Measurements from ENCODE around the gene UNC79. TPM values are rescaled to one million over a fixed set of nuclear protein-coding genes. Genes with fewer than 3 reads are reported as not detected.
"Not testable (repeated sequence)": the region's sequence is repeated elsewhere in the genome, so short reads cannot be mapped to it uniquely, and the experiment has no call there.

Gene UNC79
- total RNA-seq, 1 donor from 2014 or later, result 0.10 TPM

DNA sequence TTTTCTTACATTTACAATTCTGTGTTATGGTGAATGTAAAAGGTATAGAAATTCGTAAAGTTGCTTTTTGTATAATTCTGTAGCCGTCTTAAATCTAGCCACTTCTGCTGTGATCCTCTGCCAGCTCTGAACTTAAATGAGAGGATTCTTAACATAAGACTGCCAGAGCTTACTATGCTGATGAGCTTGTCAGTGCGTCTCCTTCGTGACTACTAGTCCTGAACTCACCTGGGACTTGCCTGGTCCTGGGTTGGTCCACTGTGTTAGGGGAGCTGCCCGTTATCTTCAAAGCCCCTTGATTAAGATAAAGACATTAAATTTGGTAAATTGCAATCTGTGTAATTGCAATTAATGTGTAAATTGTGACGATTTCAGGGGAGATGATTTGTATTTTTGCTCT, 44.7 kb downstream of the UNC79 start:
- TF ChIP-seq, protein P1, sequence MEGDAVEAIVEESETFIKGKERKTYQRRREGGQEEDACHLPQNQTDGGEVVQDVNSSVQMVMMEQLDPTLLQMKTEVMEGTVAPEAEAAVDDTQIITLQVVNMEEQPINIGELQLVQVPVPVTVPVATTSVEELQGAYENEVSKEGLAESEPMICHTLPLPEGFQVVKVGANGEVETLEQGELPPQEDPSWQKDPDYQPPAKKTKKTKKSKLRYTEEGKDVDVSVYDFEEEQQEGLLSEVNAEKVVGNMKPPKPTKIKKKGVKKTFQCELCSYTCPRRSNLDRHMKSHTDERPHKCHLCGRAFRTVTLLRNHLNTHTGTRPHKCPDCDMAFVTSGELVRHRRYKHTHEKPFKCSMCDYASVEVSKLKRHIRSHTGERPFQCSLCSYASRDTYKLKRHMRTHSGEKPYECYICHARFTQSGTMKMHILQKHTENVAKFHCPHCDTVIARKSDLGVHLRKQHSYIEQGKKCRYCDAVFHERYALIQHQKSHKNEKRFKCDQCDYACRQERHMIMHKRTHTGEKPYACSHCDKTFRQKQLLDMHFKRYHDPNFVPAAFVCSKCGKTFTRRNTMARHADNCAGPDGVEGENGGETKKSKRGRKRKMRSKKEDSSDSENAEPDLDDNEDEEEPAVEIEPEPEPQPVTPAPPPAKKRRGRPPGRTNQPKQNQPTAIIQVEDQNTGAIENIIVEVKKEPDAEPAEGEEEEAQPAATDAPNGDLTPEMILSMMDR (IDR thresholded peaks at IDR 0.05), result no peak
- no peak overlapping the region for H3K4me3 Mint-ChIP-seq (ENCODE audit: unreplicated experiment)
- no peak for DNase-seq (ENCODE audit: low spot score)
- peaks cover 9% of the 10 kb centered on the region for H3K27me3 Mint-ChIP-seq (ENCODE audit: low read depth)
- no peak overlapping the region for H3K27ac Mint-ChIP-seq (ENCODE audit: unreplicated experiment)
- H3K9me3 Mint-ChIP-seq (ENCODE audit: low read depth), result no peaks in the 10 kb centered on the region
- no peaks in the 10 kb centered on the region for H3K36me3 Mint-ChIP-seq (ENCODE audit: low read depth)
- H3K4me1 Mint-ChIP-seq (ENCODE audit: low read depth), result no peaks in the 10 kb centered on the region

DNA sequence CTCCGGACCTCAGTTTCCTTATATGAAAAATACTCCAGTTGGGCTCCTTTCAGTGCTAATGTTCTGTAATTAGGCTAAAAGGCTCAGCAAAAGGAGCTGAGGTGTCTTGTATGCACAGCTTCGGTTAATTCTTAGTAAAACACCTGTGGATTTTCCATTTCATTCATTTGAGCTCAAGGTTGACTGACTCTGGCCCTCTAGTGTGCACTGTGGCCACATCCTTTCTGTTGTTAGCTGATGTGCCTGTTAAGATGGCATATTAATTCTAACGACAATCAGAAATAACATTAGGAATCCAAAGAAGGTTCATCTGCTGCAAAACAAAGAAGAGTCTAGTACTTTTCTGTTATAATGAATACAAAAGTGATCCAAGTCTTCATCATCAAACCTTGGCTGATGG, 45.6 kb downstream of the UNC79 start:
- H3K4me3 Mint-ChIP-seq (ENCODE audit: unreplicated experiment), result no peak overlapping the region
- no peaks in the 10 kb centered on the region for H3K36me3 Mint-ChIP-seq (ENCODE audit: low read depth)
- no peak overlapping the region for H3K27ac Mint-ChIP-seq (ENCODE audit: unreplicated experiment)
- no peaks in the 10 kb centered on the region for H3K4me1 Mint-ChIP-seq (ENCODE audit: low read depth)
- H3K27me3 Mint-ChIP-seq (ENCODE audit: low read depth), result peaks cover 9% of the 10 kb centered on the region
- DNase-seq (ENCODE audit: low spot score), result no peak
- H3K9me3 Mint-ChIP-seq (ENCODE audit: low read depth), result no peaks in the 10 kb centered on the region
- TF ChIP-seq, protein P1 (IDR thresholded peaks at IDR 0.05), result no peak

DNA sequence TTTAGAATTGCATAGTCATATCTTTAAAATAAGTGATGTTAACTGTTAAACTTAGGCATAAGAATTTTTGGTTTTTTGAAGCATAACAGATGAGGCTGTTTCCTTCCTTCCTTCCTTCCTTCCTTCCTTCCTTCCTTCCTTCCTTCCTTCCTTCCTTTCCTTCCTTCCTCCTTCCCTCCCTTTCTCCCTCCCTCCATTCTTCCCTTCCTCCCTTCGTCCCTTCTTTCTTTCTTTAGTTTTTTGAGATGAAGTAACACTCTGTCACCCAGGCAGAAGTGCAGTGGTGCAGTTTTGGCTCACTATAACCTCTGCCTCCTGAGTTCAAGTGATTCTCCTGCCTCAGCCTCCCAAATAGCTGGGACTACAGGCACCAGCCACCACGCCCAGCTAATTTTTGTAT, 48.3 kb downstream of the UNC79 start:
- not testable (repeated sequence) for H3K27me3 Mint-ChIP-seq (ENCODE audit: low read depth); H3K27ac Mint-ChIP-seq (ENCODE audit: unreplicated experiment); H3K9me3 Mint-ChIP-seq (ENCODE audit: low read depth); DNase-seq (ENCODE audit: low spot score); H3K4me1 Mint-ChIP-seq (ENCODE audit: low read depth); H3K36me3 Mint-ChIP-seq (ENCODE audit: low read depth); H3K4me3 Mint-ChIP-seq (ENCODE audit: unreplicated experiment)

DNA sequence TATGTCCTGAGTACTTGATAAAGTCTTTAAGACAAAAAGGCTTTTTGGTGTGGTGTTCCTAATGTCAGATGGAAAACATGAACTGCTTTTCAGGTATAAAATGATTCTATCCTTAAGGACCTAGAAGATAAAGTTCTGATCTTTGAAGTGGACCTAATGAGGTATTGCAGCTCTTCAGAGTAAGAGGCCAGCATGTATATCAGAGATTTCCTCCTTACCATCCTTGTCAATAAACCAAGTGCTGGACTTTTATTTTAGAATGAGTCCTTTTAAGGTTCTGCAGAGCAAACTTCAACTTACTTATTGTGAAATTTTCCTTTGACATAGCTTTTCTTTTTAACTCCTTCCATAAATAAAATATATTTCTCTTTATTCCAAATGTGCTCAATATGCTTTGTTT, 50.1 kb downstream of the UNC79 start:
- Mint-ChIP-seq H3K27me3 (ENCODE audit: low read depth) (peaks cover 1% of the 10 kb centered on the region), H3K27ac (ENCODE audit: unreplicated experiment) (no peak overlapping the region), H3K4me3 (ENCODE audit: unreplicated experiment) (no peak overlapping the region), H3K36me3 (ENCODE audit: low read depth) (no peaks in the 10 kb centered on the region), H3K9me3 (ENCODE audit: low read depth) (no peaks in the 10 kb centered on the region), H3K4me1 (ENCODE audit: low read depth) (no peaks in the 10 kb centered on the region)
- no peak for DNase-seq (ENCODE audit: low spot score)
- TF ChIP-seq, protein P1 (IDR thresholded peaks at IDR 0.05), result no peak

DNA sequence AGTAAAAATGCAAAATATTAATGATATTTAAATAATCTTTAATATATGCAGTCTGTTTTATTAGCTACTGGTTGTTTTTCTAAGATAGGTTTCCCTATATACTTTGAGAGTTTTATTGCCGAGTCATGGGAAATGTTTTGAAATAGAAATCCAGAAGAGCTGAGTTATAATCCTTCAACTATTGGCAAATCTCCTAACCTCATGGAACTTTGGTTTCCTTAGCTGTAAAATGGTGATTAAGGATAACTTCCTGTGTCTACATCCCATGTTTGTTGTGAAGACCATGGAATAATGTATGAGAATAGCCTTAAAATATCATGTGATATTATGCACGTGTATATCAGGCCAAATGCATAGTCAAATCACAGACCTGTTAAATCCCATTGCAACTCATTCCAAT, 51.0 kb downstream of the UNC79 start:
- Mint-ChIP-seq H3K4me1 (ENCODE audit: low read depth) (no peaks in the 10 kb centered on the region), H3K4me3 (ENCODE audit: unreplicated experiment) (no peak overlapping the region), H3K9me3 (ENCODE audit: low read depth) (no peaks in the 10 kb centered on the region), H3K27ac (ENCODE audit: unreplicated experiment) (no peak overlapping the region), H3K36me3 (ENCODE audit: low read depth) (no peaks in the 10 kb centered on the region), H3K27me3 (ENCODE audit: low read depth) (peaks cover 1% of the 10 kb centered on the region)
- TF ChIP-seq, protein P1 (IDR thresholded peaks at IDR 0.05), result no peak
- DNase-seq (ENCODE audit: low spot score), result no peak

DNA sequence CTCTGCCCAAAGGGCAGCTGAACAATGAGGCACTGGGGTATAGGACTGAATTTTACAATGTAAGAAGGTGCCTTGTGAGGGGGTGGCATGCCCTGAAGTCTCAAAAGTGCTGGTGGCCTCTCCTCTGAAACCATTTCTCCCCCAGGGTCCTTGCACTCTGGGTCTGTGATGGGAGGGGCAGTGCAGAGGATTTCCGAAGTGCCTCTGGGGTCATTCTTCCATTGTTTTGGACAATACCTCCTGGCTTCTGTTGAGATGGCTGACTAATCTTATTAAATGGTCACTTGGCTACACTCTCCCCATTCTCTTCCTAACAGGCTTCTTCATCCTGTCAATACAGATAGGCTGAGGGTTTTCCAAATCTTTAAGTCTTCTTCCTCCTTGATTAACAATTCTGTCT, 59.3 kb downstream of the UNC79 start:
- Mint-ChIP-seq H3K9me3 (ENCODE audit: low read depth) (no peaks in the 10 kb centered on the region), H3K27ac (ENCODE audit: unreplicated experiment) (no peak overlapping the region), H3K4me3 (ENCODE audit: unreplicated experiment) (no peak overlapping the region), H3K36me3 (ENCODE audit: low read depth) (no peaks in the 10 kb centered on the region), H3K4me1 (ENCODE audit: low read depth) (no peaks in the 10 kb centered on the region), H3K27me3 (ENCODE audit: low read depth) (no peaks in the 10 kb centered on the region)
- no peak for DNase-seq (ENCODE audit: low spot score)
- TF ChIP-seq, protein P1 (IDR thresholded peaks at IDR 0.05), result no peak

Measured in chondrocyte (in vitro differentiated cells).